Measurements from ENCODE around the gene NXPH3.
A peak's percentile ranks its signal among the peaks of the same experiment; 100 is the strongest.

NXPH3 gene

DNA sequence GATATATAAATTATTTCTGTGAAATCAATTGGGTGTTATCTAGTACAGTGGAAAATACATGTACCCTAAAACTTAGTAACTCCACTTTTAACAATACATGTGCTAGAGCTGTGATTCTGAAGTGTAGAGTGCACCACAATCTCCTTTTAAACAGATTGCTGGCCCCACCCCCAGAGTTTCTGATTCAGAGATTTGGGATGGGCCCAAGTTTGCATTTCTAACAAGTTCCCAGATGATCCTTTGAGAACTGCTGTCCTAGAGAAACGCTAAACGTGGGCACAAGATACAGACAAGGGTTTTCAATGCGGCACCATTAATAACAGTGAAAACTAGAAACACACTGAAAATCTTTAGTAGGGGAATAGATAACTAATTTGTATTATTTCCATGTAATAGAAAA lies 49.2 kb downstream of the NXPH3 start:
- TF ChIP-seq POLR2AphosphoS5 (IDR thresholded peaks at IDR 0.05; ENCODE audit: borderline replicate concordance, low read depth, low read length) (no peak), EZH2 (IDR thresholded peaks at IDR 0.05) (no peak), FOXP2 (optimal IDR thresholded peaks at IDR 0.05; ENCODE audit: control extremely low read depth, extremely low read length, insufficient read depth) (no peak)
- no peak overlapping the region for H3K9ac ChIP-seq (ENCODE audit: insufficient read length)
- H3K27ac ChIP-seq = no peak overlapping the region
- peaks cover 26% of the 10 kb centered on the region for H3K36me3 ChIP-seq (ENCODE audit: insufficient read depth, low read length)
- no peaks in the 10 kb centered on the region for H3K9me3 ChIP-seq (ENCODE audit: low read depth, low read length)
- no peak overlapping the region for H3K4me3 ChIP-seq
- DNase-seq (ENCODE audit: low read depth, low spot score) = no peak

DNA sequence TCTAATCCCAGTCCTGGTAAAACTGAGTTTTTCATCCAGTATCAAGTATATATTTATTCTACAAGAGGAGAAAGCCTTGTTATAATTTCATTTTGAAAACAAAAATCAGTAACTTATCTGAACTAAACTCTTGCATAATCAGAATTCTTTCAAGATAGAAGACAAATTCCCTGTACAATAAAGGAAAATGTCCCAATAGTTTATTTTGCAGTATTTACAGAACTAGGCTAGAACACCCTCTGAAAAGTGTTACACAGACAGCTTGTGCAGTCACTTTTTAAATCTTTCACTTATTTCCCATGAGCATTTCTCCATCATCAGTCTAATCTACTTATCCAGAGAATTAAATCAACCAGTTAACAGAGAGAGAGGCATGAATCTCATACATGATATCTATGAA lies 53.8 kb downstream of the NXPH3 start:
- DNase-seq (ENCODE audit: low read depth, low spot score) = no peak
- no peak for TF ChIP-seq POLR2AphosphoS5 (IDR thresholded peaks at IDR 0.05; ENCODE audit: borderline replicate concordance, low read depth, low read length)
- no peak for TF ChIP-seq FOXP2 (optimal IDR thresholded peaks at IDR 0.05; ENCODE audit: control extremely low read depth, extremely low read length, insufficient read depth)
- no peak for TF ChIP-seq EZH2 (IDR thresholded peaks at IDR 0.05)
- Histone ChIP-seq H3K36me3 (ENCODE audit: insufficient read depth, low read length) (no peaks in the 10 kb centered on the region; the same call in 1 of the 2 replicates), H3K9ac (ENCODE audit: insufficient read length) (no peak overlapping the region), H3K27ac (peak overlapping the region; percentile 44), H3K4me3 (no peak overlapping the region), H3K9me3 (ENCODE audit: low read depth, low read length) (no peaks in the 10 kb centered on the region)

DNA sequence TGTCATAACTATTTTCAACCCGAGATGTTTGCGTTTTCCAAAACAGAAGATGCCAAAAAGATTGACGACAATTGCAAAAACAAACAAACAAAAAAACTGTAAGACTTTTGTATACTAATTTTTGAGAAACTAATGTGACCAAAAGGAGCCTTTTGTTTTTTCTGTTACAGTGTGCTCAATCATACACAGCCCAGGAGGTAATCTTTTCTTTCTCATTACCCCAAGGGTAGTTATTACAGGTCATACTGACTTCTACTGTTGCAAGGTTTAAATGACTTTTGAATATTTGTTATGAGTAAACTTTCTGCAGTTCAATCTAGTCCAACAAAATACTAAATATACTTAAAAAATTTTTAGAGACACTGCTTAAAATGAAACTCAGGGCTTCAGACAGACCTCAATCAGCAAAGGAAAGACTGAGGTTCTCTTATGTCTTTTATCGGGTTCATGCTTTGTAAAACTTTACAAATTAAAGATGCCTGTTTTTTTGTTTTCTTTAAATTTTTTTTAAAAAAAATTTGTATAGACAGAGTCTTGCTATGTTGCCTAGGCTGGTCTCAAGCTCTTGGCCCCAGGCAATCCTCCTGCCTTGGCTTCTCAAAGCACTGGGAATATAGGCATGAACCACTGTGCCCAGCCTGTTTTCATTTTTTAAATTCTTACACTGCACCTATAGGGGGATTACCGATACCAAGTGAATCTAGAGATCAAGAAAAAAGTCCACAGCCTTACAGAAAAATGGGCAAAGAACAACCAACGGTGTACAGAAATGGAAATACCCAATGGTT lies 54.6 kb downstream of the NXPH3 start:
- H3K9ac ChIP-seq (ENCODE audit: insufficient read length) = peak overlapping the region; percentile 18
- H3K27ac ChIP-seq = peak overlapping the region; percentile 44
- TF ChIP-seq FOXP2 (optimal IDR thresholded peaks at IDR 0.05; ENCODE audit: control extremely low read depth, extremely low read length, insufficient read depth) (no peak), POLR2AphosphoS5 (IDR thresholded peaks at IDR 0.05; ENCODE audit: borderline replicate concordance, low read depth, low read length) (no peak), EZH2 (IDR thresholded peaks at IDR 0.05) (no peak)
- DNase-seq (ENCODE audit: low read depth, low spot score) = no peak
- no peak overlapping the region for H3K4me3 ChIP-seq
- H3K36me3 ChIP-seq (ENCODE audit: insufficient read depth, low read length) = no peaks in the 10 kb centered on the region; the same call in 1 of the 2 replicates
- no peaks in the 10 kb centered on the region for H3K9me3 ChIP-seq (ENCODE audit: low read depth, low read length)

DNA sequence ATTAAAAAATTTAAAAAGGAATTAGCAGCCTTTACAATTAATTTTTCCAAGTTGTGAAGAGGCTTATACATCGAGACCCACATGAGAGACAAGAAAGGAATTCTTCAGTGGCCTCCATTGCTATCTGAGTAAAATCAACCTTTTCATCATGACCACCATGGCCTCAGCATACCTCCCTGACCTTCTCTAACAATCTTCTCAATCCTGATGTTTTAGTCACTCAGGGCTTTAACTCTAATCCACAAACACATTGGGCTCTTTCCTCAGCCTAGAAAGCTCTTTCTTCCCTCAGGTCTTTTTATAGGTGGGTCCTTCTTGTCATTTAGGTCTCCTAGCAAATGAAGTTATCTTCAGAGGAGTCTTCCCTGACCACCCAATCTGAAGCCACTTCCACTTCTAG lies 55.8 kb downstream of the NXPH3 start:
- Histone ChIP-seq H3K9me3 (ENCODE audit: low read depth, low read length) (no peaks in the 10 kb centered on the region), H3K9ac (ENCODE audit: insufficient read length) (no peak overlapping the region), H3K4me3 (no peak overlapping the region), H3K27ac (no peak overlapping the region), H3K36me3 (ENCODE audit: insufficient read depth, low read length) (no peaks in the 10 kb centered on the region; the same call in 1 of the 2 replicates)
- TF ChIP-seq FOXP2 (optimal IDR thresholded peaks at IDR 0.05; ENCODE audit: control extremely low read depth, extremely low read length, insufficient read depth) (no peak), EZH2 (IDR thresholded peaks at IDR 0.05) (no peak), POLR2AphosphoS5 (IDR thresholded peaks at IDR 0.05; ENCODE audit: borderline replicate concordance, low read depth, low read length) (no peak)
- DNase-seq (ENCODE audit: low read depth, low spot score) = no peak

Measured in SK-N-MC (cell line).